T-helper 2 cell treated with Interferon-gamma antibody and Interleukin-4, amounts not matched to agents 100 ng/mL and 5 ng/mL, for 36 hours (primary cell): ENCODE data around the gene SCYL1. TPM values are rescaled to one million over a fixed set of nuclear protein-coding genes. Genes with fewer than 3 reads are reported as not detected.
"Not testable (repeated sequence)": the region's sequence is repeated elsewhere in the genome, so short reads cannot be mapped to it uniquely, and the experiment has no call there.

Source experiments
- intact Hi-C: fragments of 100-400 bp; cut with micrococcal nuclease; formaldehyde crosslinking; loops from one replicate; pipeline ENCODE4 v1.15.1; 2023
- total RNA-seq: library from RNA; stranded (reverse); gene quantifications from 2 replicates; pipeline ENCODE4 v1.2.3, GENCODE V29; 2022

Gene SCYL1
- total RNA-seq, 1 donor from 2014 or later = 63.6 TPM

DNA sequence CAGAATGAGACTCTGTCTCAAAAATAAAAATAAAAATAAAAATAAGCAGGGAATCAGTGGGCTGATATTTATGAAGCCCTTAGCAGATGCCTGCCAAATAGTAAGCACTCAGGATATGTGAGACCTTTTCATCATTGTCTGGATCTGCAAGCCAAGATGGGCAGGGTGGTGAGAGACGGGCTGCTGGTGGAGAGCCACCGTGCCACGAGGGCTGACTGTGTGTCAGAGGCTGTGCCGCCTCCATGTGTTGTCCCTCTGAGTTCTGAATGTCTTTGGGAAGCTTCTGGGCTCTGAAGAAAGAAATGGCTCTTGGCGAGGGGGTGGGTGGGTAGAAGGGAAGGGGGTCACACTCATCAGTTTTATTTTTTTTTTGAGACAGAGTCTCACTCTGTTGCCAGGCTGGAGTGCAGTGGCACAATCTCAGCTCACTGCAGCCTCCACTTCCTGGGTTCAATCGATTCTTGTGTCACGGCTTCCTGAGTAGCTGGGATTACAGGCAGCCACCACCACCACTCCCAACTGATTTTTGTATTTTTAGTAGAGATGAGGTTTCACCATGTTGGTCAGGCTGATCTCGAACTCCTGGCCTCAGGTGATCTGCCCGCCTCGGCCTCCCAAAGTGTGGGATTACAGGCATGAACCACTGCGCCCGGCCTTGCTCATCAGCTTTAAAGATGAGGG is 40.1 kb downstream of the SCYL1 start:
- intact Hi-C loops = not testable (repeated sequence)

DNA sequence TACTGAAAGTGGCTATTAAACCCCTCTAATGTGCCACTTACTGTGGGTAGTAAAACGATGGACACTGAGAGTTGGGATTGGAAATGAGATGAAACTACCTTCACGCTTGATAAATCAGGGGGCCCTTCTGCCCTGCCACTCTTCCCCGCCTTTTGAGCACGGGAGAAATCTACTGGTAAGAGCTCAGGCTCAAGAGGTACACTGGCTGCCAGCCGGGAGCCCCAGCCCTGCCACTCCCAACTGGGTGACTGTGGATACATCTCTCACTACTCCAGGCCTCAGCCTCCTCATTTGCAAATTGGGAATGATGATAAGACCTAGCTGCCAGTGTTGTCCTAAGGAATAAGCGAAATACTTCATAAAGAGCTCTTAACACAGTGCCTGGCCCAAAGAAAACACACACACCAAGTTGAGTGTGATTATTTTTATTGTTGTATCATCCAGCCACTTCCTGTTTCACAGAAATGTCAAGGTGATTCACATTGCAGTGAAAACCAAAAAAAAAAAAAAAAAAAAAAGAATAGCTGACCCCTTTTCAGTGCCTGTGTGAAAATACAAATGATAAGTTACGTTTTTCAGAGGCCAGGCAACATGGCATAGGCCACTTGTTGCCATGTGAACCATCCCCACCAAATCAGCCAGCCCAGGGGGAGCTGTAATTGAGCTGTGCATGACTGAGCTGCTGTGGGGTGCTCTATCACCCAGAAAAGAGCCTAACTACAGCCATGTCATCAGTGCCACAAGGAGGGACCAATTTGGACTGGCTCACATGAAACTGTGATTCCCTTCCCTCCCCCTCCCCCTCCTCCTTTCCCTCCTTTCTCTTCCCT is 41.0 kb downstream of the SCYL1 start:
- intact Hi-C loops = no loop called here

DNA sequence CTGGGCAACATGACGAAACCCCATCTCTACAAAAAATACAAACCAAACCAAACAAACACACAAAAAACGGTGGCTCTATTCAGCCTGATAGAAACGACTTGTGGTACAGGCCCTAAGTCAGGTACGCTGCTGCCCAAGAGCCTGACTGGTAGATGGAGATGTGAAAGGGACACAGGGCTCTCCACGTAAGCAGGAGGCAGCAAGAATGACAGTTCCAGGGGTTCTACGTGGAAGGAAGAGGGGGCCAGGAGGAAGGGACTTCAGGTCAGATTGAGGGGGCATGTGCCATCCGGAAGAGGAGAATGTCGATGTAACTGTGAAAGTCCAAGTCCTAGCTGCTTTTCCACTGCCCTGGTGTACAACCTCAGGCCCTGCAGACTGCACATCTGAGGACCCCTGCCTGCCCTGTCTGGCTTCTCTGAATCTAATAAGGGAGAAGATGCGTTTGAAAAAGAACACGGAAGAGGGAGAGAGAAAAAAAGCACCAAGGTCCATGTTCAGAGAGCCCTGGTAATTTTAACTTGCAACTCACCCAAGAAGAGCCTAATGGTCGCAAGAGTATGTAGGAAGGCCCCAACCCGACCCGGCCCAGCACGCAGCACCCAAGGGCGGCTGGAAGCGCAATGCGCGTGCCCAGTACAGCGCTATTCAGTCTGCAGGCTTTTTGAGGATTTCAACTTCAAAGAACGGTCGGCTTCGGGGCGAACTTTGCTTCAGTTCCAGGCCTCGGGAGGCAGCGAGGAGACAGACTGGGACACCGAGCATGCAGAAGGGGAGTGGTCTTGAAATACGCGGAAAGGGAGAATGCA is 44.5 kb downstream of the SCYL1 start:
- intact Hi-C loops = no loop called here

DNA sequence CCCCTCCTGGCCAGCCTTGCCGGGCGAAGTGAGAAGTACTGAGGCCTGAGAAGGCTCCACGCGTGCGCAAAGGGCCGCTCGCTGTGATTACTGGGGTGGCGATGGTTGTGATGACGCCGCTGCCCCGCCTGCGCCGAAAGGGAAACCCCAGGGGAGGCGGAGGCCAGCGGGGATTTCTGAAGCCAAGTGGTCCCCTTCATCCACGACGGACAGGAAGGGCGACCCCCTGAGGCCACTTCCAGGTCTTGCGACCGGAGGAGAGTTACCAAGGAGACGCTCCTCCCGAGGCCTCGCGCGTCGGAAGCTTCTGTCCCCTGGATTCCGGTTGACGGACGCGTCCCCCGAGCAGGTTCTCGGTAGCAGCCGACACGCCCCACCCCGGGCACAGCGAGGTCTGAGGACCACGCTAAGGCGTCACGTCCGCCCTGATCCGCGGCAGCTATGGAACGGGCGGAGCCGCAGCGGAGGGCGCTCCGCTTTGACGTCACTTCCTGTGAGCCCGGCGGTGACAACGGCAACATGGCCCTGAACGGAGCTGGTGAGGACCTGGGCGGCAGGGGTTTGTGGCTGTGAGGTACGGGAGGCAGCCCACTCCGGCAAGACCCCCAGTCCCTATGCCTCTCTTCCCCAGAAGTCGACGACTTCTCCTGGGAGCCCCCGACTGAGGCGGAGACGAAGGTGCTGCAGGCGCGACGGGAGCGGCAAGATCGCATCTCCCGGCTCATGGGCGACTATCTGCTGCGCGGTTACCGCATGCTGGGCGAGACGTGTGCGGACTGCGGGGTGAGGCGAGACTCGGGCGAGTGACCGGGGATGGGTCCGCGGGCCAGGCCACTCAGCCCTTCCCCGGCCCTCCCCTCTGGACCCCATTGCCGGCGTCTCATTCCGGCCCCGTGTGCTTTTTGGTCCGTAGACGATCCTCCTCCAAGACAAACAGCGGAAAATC is 45.4 kb downstream of the SCYL1 start, which contains the start of gene ZNRD2:
TSS of gene ZNRD2 (plus strand) at position 505 of the 946 bp plus-strand sequence. CDS start at position 520, 15 bp downstream.
- intact Hi-C loops = loop anchor here (1.0 to 5.0 kb wide), 7 partner anchors 17 to 289 kb away; partner anchors contain the start of genes CFL1, KAT5 and PCNX3

DNA sequence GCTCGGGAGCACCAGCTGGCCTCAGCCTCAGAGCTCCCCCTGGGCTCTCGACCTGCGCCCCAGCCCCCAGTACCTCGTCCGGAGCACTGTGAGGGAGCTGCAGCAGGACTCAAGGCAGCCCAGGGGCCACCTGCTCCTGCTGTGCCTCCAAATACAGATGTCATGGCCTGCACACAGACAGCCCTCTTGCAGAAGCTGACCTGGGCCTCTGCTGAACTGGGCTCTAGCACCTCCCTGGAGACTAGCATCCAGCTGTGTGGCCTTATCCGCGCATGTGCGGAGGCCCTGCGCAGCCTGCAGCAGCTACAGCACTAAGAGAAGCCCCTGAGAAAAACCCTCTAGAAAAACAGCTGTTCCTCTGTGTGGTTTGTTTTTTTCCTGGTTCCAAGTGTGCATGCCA is 46.5 kb downstream of the SCYL1 start:
- intact Hi-C loops = loop anchor here (2.0 to 5.0 kb wide), 4 partner anchors 19 to 287 kb away; partner anchors contain the start of genes CFL1 and KAT5

DNA sequence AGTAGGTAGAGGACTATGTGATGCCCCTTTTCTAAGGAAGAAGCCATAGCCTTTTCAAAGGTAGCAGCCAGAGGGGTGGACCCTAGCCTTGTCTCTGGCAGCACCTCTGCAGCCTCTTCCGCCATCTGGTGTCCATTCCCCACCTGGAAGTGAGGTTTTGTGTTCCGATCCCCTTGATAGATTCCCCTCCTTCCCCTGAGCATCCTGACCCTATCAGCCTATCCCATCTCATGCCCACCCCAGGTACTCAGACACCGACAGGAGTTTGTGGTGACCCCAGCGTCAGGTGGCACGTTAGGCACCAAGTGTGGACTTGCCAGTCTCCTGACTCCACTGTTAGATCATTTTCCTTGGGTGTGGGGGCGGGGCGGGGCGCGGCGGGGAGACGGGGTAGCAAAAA is 47.1 kb downstream of the SCYL1 start:
- intact Hi-C loops = loop anchor here (2.0 to 5.0 kb wide), 4 partner anchors 19 to 287 kb away; partner anchors contain the start of genes CFL1 and KAT5

DNA sequence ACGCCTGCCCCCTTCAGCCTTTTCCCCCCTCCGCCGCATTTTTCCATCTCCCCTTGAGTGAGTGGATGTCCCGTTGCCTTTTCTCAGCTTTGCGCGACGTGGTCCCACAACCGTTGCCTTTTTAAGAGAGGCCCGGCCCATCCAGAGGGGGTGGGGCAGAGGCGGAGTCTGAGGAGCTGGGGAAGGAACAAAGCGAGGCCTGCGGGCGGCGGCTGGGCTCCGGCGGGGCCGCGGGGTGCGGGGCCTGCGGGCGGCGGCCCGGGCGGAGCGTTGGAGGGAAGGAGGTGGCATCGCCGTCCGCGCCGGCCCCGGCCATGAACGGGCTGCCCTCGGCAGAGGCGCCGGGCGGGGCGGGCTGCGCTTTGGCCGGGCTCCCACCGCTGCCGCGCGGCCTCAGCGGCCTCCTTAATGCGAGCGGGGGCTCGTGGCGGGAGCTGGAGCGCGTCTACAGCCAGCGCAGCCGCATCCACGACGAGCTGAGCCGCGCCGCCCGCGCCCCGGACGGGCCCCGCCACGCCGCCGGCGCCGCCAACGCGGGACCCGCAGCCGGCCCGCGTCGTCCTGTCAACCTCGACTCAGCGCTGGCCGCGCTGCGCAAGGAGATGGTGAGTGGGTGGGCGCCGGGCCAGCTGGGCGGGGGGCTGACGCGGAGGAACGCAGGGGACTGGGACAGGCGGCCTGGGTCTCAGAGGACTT is 47.6 kb downstream of the SCYL1 start, which contains the start of gene FAM89B:
TSS of gene FAM89B (plus strand) at position 183 of the 696 bp plus-strand sequence. CDS start at position 315, 132 bp downstream.
- intact Hi-C loops = loop anchor here (5.0 kb wide), 2 partner anchors 80 to 140 kb away; partner anchors contain the start of gene KAT5

DNA sequence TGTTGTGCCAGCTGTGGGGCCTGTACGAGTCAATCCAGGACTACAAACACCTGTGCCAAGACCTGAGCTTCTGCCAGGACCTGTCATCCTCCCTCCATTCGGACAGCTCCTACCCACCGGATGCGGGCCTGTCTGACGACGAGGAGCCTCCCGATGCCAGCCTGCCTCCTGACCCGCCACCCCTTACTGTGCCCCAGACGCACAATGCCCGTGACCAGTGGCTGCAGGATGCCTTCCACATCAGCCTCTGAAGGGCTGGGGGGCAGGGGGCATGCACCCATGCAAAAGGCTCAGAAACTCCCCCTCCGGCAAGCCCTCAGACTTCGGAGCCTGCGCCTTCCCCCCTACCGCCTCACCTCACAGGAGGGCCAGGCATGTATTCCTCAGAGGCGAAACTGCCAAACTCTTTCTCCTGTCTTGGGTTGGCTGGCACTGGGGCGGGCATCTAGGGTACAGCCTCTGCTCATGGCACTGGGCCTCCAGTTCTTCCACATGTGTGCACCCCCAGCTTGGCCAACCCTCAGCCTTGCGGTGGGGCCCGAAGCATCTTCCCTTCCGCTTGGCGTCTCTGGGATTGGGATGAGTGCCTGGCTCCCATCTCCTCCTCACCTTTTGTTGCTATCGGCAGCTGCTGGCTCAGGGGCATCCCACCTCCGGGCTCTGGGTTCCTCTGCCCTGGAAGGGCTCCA is 48.7 kb downstream of the SCYL1 start:
- intact Hi-C loops = loop anchor here (1.0 to 5.0 kb wide), 4 partner anchors 15 to 139 kb away; partner anchors contain the start of genes KAT5 and PCNX3

DNA sequence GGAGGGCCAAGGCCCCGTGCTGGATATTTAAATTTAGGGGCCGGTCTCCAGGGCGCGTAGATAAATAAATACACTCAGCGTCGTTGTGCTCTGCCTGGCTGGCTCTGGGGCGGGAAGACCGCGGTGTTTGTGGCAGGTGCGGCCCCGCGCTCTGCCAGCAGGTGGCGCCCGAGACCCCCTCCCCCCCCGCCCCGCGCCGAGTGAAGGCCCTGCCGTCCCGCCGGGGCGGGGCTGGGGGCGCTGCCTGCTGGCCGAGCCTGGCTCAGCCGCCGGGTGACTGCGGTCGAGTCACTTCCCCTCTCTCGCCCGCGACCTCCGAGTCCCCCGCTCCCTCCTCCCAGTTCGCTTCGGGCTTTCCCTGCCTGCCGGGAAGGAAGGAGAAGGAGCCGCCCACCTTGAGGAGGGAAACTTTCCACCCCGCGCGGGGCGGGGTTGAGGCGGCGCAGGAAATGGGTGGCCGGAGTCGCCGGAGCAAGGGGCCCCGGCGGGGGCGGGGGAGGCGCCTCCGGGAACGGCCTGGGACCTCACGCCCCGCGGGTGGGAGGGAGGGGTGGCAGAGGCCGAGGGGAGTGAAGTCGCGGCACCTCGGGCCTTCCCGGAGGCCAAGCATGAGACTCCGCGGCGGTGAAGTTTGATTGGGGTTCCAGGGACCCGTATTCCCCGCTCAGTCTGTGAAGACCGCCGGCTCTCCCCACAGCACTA is 49.4 kb downstream of the SCYL1 start:
- intact Hi-C loops = loop anchor here (1.0 to 5.0 kb wide), 4 partner anchors 14 to 138 kb away; partner anchors contain the start of genes KAT5 and PCNX3

DNA sequence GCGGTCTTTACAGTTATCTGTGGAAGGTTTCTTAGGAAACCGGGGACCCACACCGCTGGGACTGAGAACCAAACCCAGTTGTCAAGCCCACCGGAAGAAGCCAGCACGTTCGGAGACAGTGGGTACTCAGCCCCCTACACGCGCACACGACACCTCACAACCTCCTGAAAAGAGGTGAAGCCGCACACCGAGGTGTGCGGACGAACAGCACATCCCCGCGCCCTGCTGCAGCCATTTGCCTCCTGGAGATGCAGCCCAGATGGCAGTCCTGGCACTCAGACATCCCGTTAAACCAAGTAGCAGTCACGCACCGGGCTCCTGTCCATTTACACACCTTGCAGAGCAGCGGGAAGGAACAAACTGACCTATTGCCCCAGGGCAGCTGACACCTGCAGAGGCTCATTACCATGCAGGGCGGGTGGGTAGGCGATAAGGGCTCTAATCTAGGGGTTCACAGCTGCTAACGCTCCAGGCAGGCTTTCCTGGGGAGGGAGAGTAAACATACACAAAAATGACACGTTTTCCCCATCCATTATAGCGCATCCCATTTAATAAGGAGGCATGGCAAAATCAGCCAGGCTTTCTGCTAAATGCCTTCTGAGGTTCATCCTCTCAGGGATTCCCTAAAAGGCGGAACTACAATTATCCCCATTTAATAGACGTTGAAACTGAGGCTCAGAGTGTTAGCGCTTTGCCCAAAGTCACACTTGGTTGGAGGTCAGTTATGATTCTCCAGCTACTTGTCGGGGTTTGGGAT is 50.1 kb downstream of the SCYL1 start:
- intact Hi-C loops = loop anchor here (1.0 to 5.0 kb wide), 4 partner anchors 13 to 137 kb away; partner anchors contain the start of genes KAT5 and PCNX3

DNA sequence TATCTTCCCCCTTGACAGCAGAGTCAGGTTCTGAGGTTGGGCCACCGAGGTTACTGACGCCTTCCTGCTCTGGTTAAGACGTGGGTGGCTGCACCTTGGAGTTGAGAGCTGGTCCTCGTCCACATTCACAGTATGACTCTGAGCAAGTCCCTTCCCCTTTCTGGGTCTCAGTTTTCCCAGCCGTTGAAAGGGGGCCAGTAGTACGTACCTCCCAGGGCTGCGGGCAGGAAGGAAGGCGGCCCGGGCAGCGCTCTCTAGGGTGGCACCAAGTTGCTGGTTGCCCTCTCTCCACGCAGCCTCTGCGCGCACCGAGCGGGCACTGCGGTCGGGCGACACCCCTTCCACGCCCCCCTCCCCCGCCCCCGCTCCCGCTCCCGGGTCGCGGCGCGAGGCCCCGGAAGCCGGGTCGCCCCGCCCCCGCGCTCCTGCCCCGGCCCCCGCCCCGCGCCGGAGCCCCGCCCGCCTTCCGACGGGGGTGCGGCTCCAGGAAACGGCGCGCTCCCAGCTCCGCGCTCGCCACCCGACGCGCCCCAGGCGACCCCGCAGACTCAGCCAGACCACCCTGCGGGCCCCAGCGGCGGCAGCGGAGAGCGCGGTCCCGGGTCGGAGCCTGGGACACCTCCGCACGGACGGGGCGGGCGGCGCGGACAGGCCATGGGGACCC is 50.8 kb downstream of the SCYL1 start, which contains the start of gene EHBP1L1:
TSS of gene EHBP1L1 (plus strand) at position 486 of the 664 bp plus-strand sequence. CDS start 250 bp downstream, outside the sequence.
- intact Hi-C loops = no loop called here

DNA sequence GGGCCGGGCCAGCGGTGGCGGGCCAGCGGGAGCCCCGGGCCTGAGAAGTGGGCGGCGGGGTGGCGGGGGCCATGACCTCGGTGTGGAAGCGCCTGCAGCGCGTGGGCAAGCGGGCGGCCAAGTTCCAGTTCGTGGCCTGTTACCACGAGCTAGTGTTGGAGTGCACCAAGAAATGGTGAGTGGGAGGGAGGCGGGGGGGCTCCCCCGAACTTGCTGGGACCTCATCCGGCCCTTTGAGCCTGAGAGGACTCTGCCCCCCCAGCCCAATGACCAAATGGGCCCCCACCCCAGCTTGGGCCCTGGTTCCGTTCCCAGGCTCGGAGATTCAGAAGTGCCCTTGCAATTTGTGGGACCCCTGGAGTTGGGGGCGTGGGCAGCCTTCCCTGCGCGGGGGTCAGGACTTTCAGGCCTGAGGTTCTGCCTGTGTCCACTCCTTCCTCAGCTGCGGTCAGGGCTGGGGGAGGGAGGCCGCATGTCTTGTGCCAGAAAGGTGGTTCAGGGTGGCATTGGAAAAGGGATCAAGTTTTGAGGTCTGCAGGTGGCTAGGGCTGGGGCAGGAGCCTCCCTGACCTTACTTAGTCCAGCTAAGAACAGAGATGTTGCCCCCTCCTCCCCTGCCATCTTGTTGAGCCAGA is 51.5 kb downstream of the SCYL1 start:
- intact Hi-C loops = no loop called here

DNA sequence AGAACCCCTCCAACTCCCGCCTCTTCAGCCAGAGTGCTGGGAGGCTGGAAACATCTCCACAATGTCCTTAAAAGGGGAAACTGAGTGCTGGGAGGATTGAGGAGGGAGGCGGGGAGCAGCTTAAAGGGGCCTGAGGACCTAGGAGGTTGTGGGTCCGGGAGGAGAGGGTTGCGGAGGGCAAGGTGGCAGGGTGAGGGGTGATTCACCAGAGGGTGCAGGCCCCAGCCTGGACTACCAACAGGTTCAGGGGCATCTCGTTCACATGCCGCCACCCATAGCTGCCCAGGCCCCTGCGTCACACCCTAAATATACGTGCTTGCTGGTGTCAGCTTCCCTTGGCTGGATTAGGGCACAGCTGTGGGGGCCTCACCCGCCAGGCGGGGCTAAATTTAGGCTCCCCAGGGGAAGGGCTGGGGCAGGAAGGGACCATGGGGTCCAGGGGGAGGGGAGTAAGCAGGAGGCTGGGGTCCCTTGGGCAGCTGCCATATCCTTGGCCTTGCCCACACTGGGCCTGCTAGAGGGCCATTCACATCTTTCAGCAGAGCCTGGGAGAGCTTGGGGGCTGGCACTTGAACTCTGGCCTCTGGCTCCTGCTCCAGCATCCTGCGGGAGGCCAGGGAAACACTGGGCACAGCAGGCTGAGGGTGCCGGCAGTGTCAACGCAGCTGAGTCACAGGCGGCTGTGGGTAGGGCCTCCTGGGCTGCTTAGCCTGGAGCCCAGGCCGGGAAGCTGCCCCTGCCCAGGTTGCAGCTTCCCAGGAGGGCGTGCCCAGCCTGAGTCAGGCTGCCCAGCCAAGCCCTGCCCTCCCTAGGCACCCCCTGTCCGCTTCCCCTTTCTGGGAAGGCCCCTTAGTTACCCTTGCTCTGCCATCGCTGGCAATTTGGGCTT is 52.2 kb downstream of the SCYL1 start:
- intact Hi-C loops = no loop called here

DNA sequence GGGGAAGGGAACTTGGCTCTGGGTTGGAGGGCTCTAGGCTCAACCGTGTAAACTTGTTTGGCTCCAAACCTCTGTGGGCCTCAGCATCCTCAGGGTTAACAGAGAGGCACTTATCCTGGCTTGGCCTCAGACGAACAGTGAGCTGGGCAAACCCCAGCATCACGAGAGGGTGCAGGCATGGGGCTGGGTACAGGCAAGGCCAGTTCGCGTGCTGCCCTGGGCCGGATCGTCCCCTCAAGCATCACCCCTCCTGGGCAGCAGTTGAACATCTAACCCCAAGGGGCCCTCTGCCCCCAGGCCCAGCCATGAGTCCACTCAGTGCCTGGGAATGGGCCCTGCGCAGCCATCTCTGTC is 52.9 kb downstream of the SCYL1 start:
- intact Hi-C loops = no loop called here

DNA sequence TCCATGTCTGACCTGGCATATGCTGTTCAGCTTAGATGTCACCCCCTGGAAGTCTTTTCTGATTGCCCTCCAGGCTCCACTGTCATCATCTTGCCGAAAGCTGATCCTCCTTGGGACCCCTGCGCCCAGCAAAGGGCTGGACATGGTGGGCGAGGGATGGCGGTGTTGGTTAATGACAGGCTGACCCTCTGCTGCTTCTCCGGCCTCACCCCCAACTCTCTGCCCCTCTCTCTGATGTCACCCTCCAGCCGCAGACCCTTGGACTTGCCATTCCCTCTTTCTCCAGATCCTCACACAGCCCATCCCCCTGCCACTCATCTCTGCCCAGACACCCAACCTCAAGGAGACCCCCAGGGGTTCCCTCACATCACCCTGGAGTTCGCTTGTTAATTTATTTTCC is 53.3 kb downstream of the SCYL1 start:
- intact Hi-C loops = no loop called here
